Measurements from ENCODE around the gene KIDINS220. TPM values are rescaled to one million over a fixed set of nuclear protein-coding genes. Genes with fewer than 3 reads are reported as not detected.
A peak's percentile ranks its signal among the peaks of the same experiment; 100 is the strongest.

The KIDINS220 gene
- total and polyA plus RNA-seq, 5 donors from 2014 or later, result 9.9 to 52.2 (median 20.2) TPM

DNA sequence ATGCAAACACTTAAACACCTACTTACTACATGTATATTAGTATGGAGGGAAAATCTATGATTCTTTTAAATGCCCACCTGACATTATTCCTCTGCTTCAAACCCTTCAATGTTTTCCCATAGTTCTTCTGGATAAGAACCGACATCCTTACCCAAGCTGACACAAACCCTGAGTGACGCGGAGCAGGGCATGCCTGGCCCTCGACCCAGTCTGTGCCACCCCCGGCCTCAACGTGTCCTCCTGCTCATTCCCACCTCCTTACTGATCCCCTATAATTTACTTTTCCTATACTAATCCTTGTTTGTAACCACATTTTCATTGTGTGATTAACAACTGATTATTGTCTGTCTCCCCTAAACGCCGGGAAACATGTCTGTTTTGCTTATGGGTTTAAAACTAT is 17.5 kb downstream of the KIDINS220 start:
- H3K9me3 ChIP-seq (ENCODE audit: control insufficient read depth in 2 of 2, low read length in 2 of 2), result no peaks in the 10 kb centered on the region
- H3K4me3 Mint-ChIP-seq, result no peak overlapping the region
- no peak for DNase-seq
- H3K27me3 ChIP-seq (ENCODE audit: control insufficient read depth, insufficient read depth, low read length), result no peaks in the 10 kb centered on the region
- peaks cover 57% of the 10 kb centered on the region for H3K36me3 ChIP-seq (ENCODE audit: control insufficient read depth, insufficient read depth, low read length)
- no peaks in the 10 kb centered on the region for H3K27me3 Mint-ChIP-seq
- peaks cover 34% of the 10 kb centered on the region for H3K36me3 Mint-ChIP-seq
- peaks cover 4 to 9% (median 5%) of the 10 kb centered on the region in 4 donors for H3K4me1 Mint-ChIP-seq
- H3K27ac Mint-ChIP-seq, result no peak overlapping the region
- no peaks in the 10 kb centered on the region for H3K9me3 Mint-ChIP-seq
- ATAC-seq (ENCODE audit: low read depth in 2 of 2), result no peak
- H3K27ac ChIP-seq (ENCODE audit: insufficient read depth, low read length, poor library complexity, severe bottlenecking), result no peak overlapping the region
- no peak overlapping the region for H3K4me3 ChIP-seq (ENCODE audit: low read depth, low read length)
- H3K4me1 ChIP-seq (ENCODE audit: control insufficient read depth, insufficient read depth, low read length, poor library complexity, severe bottlenecking), result no peaks in the 10 kb centered on the region

DNA sequence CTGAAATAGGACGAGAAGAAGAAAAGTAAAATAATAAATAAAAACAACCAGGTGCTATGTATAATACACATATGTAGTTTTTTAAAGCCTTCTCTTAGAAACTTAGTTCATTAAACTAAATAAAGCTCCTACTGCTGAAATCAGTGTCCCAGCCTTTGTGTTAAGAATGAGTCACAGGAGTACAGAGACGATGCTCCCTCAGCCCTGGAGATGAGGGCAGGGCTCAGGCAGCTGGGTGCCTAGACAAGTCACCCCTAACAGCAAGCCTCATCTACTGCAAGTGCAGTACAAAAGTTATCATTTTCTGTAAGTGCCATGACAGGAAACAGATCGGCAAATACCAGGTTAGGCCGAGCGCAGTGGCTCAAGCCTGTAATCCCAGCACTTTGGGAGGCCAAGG is 18.2 kb downstream of the KIDINS220 start:
- H3K27ac Mint-ChIP-seq, result no peak overlapping the region
- H3K4me3 ChIP-seq (ENCODE audit: low read depth, low read length), result no peak overlapping the region
- H3K4me3 Mint-ChIP-seq, result no peak overlapping the region
- ATAC-seq (ENCODE audit: low read depth in 2 of 2), result no peak
- no peaks in the 10 kb centered on the region for H3K9me3 Mint-ChIP-seq
- peaks cover 37% of the 10 kb centered on the region for H3K36me3 Mint-ChIP-seq
- peaks cover 50% of the 10 kb centered on the region for H3K36me3 ChIP-seq (ENCODE audit: control insufficient read depth, insufficient read depth, low read length)
- no peak for DNase-seq
- H3K4me1 ChIP-seq (ENCODE audit: control insufficient read depth, insufficient read depth, low read length, poor library complexity, severe bottlenecking), result no peaks in the 10 kb centered on the region
- no peaks in the 10 kb centered on the region for H3K9me3 ChIP-seq (ENCODE audit: control insufficient read depth in 2 of 2, low read length in 2 of 2)
- no peaks in the 10 kb centered on the region for H3K27me3 Mint-ChIP-seq
- peaks cover 0 to 9% (median 3%) of the 10 kb centered on the region in 4 donors for H3K4me1 Mint-ChIP-seq
- no peaks in the 10 kb centered on the region for H3K27me3 ChIP-seq (ENCODE audit: control insufficient read depth, insufficient read depth, low read length)
- no peak overlapping the region for H3K27ac ChIP-seq (ENCODE audit: insufficient read depth, low read length, poor library complexity, severe bottlenecking)

DNA sequence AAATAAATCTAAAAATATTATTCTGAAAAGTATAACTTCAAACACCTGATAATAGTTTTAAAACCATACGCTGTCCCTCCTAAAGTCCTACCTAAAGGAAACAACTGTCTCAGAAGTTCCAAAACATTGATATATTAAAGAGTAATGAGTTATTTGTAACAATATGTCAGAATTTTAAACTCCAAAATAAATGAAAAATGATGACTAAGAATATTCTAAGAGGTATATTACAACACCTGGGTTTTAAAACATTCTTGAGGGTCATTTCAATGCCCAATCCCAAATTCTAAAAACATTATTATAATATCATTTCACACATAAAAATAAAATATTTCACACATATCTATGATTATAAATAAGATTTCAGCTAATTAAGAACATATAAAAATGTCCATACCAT is 20.2 kb downstream of the KIDINS220 start:
- Mint-ChIP-seq H3K4me3 (no peak overlapping the region), H3K4me1 (peaks cover 0 to 9% (median 3%) of the 10 kb centered on the region in 4 donors), H3K9me3 (no peaks in the 10 kb centered on the region), H3K36me3 (peaks cover 43% of the 10 kb centered on the region), H3K27me3 (no peaks in the 10 kb centered on the region), H3K27ac (no peak overlapping the region)
- H3K9me3 ChIP-seq (ENCODE audit: control insufficient read depth in 2 of 2, low read length in 2 of 2), result no peaks in the 10 kb centered on the region
- no peak overlapping the region for H3K4me3 ChIP-seq (ENCODE audit: low read depth, low read length)
- DNase-seq (no peak), ATAC-seq (ENCODE audit: low read depth in 2 of 2) (no peak)
- peaks cover 60% of the 10 kb centered on the region for H3K36me3 ChIP-seq (ENCODE audit: control insufficient read depth, insufficient read depth, low read length)
- H3K4me1 ChIP-seq (ENCODE audit: control insufficient read depth, insufficient read depth, low read length, poor library complexity, severe bottlenecking), result no peaks in the 10 kb centered on the region
- no peaks in the 10 kb centered on the region for H3K27me3 ChIP-seq (ENCODE audit: control insufficient read depth, insufficient read depth, low read length)
- H3K27ac ChIP-seq (ENCODE audit: insufficient read depth, low read length, poor library complexity, severe bottlenecking), result no peak overlapping the region

DNA sequence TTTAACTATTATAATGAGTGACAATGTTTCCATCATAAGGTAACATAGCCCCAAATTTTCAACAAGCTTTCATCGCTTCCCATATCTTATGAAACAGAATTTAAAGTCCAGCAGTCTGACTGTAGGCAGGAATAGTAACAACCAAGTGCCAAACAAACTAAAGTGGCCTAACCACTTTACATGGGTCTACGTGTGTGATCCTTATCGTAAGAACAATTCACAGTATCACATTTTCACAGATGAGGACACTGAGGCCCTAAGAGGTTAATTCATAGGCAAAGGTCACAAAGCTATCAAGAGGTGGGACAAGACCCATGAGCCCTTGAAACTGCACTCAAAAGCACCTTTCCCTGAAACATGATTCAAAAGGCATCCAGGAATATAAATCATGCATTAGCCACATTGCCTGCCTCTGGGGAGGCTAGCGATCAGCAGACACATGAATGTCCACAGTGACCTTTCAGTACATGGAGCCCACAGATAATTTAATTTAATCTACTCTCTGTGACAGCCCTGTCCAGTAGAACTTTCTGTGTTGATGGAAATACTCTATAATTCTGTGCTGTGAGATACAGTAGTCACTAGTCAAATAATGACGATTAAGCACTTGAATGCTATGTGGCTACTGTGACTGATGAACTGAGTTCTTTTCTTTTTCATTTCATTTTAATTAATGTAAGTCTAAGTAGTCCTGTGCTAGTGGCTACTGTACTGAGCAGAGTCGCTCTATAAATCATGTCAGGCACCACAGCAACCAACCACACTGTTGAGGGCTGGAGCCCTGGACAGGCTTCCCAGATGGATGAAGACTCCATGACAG is 30.3 kb downstream of the KIDINS220 start:
- Mint-ChIP-seq H3K4me1 (peaks cover 7 to 18% (median 15%) of the 10 kb centered on the region in 4 donors), H3K27ac (peak overlapping the region in 1 of 3 donors; percentile 13), H3K27me3 (no peaks in the 10 kb centered on the region), H3K9me3 (no peaks in the 10 kb centered on the region), H3K36me3 (peaks cover 74% of the 10 kb centered on the region), H3K4me3 (no peak overlapping the region)
- no peak overlapping the region for H3K27ac ChIP-seq (ENCODE audit: insufficient read depth, low read length, poor library complexity, severe bottlenecking)
- H3K4me1 ChIP-seq (ENCODE audit: control insufficient read depth, insufficient read depth, low read length, poor library complexity, severe bottlenecking), result no peaks in the 10 kb centered on the region
- H3K4me3 ChIP-seq (ENCODE audit: low read depth, low read length), result no peak overlapping the region
- ATAC-seq (ENCODE audit: low read depth in 2 of 2) (no peak), DNase-seq (no peak)
- H3K9me3 ChIP-seq (ENCODE audit: control insufficient read depth in 2 of 2, low read length in 2 of 2), result no peaks in the 10 kb centered on the region
- H3K36me3 ChIP-seq (ENCODE audit: control insufficient read depth, insufficient read depth, low read length), result peaks cover 79% of the 10 kb centered on the region
- H3K27me3 ChIP-seq (ENCODE audit: control insufficient read depth, insufficient read depth, low read length), result no peaks in the 10 kb centered on the region

DNA sequence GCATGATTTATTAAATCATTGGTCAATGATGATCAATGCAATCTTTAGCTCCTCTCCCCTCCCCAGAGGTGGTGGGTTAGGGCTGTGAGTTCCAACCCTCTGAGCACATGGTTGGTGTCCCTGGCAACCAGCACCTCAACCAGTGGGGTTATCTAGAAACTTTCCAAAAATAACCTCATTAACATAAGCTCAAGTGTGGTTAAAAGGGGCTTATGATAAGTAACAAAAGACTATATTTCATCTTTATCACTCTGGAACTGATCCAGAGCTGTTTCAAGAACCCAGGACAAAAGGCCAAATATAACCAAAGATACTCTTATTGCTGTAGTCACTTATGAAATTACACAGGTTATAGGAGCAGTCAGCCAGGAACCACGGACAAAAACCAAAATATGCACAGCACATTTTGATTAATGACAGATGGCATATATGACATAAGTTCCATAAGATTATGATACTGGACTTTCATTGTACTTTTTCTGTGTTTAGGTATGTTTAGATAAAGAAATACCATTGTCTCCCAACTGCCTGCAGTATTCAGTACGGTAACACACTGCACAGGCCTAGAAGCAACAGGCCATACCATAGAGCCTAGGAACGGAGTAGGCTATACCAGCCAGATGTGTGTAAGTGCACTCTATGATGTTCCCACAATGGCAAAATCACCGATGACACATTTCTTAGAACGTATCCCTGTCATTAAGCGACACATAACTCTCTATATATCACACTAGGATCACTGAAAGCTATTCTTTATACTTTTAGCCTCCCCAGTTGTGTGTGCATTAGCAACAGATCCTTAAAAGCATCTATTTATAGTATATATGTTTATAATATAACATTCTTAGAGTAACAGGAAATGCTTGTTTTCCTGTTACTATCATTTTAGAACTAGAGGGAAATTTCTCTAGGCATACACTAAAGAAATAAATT is 31.9 kb downstream of the KIDINS220 start:
- peaks cover 69% of the 10 kb centered on the region for H3K36me3 Mint-ChIP-seq
- H3K4me3 ChIP-seq (ENCODE audit: low read depth, low read length), result no peak overlapping the region
- no peak for ATAC-seq (ENCODE audit: low read depth in 2 of 2)
- no peaks in the 10 kb centered on the region for H3K9me3 ChIP-seq (ENCODE audit: control insufficient read depth in 2 of 2, low read length in 2 of 2)
- H3K27me3 ChIP-seq (ENCODE audit: control insufficient read depth, insufficient read depth, low read length), result no peaks in the 10 kb centered on the region
- H3K4me1 Mint-ChIP-seq, result peaks cover 7 to 22% (median 14%) of the 10 kb centered on the region in 4 donors
- no peak for DNase-seq
- H3K4me1 ChIP-seq (ENCODE audit: control insufficient read depth, insufficient read depth, low read length, poor library complexity, severe bottlenecking), result no peaks in the 10 kb centered on the region
- H3K9me3 Mint-ChIP-seq, result no peaks in the 10 kb centered on the region
- H3K27me3 Mint-ChIP-seq, result no peaks in the 10 kb centered on the region
- H3K27ac Mint-ChIP-seq, result peak overlapping the region in 1 of 3 donors; percentile 45
- no peak overlapping the region for H3K4me3 Mint-ChIP-seq
- H3K36me3 ChIP-seq (ENCODE audit: control insufficient read depth, insufficient read depth, low read length), result peaks cover 78% of the 10 kb centered on the region
- no peak overlapping the region for H3K27ac ChIP-seq (ENCODE audit: insufficient read depth, low read length, poor library complexity, severe bottlenecking)

DNA sequence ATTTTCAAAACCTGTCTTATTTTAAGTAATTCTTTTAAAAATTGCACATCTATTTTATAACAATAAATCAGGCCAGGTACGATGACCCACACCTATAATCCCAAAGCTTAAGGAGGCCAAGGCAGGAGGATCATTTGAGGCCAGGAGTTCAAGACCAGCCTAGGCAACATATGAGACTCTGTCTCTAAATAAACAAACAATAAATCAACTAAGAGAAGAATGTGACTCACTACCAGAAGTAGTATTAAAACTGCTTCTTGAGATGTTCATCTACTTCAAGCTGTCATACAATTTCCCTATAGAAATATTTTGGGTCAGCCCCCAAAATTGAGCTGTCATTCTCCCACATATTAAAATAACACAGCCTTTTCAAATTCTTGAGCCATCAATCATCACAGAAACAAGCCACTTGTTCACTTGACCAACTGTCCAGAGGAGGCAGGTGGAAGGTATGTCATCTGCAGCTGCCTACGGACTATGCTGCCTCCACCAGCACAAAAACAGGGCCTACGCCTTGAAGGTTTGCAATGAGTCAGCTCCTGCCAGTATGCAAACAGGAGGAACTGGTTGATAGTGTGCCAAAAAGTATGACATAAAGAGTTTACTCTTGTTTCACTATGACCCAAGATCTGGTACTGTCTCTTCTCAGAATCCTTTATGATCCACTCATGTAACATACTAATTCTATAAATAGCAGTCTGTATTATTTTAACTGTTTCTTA is 33.6 kb downstream of the KIDINS220 start:
- H3K9me3 Mint-ChIP-seq, result no peaks in the 10 kb centered on the region
- H3K4me3 ChIP-seq (ENCODE audit: low read depth, low read length), result no peak overlapping the region
- no peak overlapping the region for H3K27ac ChIP-seq (ENCODE audit: insufficient read depth, low read length, poor library complexity, severe bottlenecking)
- ATAC-seq (ENCODE audit: low read depth in 2 of 2) (peak; percentile 45 to 75), DNase-seq (peak in 1 of 3 donors; percentile 85)
- H3K9me3 ChIP-seq (ENCODE audit: control insufficient read depth in 2 of 2, low read length in 2 of 2), result no peaks in the 10 kb centered on the region
- H3K27me3 ChIP-seq (ENCODE audit: control insufficient read depth, insufficient read depth, low read length), result no peaks in the 10 kb centered on the region
- peaks cover 71% of the 10 kb centered on the region for H3K36me3 Mint-ChIP-seq
- H3K4me3 Mint-ChIP-seq, result no peak overlapping the region
- no peaks in the 10 kb centered on the region for H3K4me1 ChIP-seq (ENCODE audit: control insufficient read depth, insufficient read depth, low read length, poor library complexity, severe bottlenecking)
- peaks cover 82% of the 10 kb centered on the region for H3K36me3 ChIP-seq (ENCODE audit: control insufficient read depth, insufficient read depth, low read length)
- H3K4me1 Mint-ChIP-seq, result peaks cover 7 to 20% (median 14%) of the 10 kb centered on the region in 4 donors
- H3K27ac Mint-ChIP-seq, result peak overlapping the region in 1 of 3 donors; percentile 5
- H3K27me3 Mint-ChIP-seq, result no peaks in the 10 kb centered on the region

DNA sequence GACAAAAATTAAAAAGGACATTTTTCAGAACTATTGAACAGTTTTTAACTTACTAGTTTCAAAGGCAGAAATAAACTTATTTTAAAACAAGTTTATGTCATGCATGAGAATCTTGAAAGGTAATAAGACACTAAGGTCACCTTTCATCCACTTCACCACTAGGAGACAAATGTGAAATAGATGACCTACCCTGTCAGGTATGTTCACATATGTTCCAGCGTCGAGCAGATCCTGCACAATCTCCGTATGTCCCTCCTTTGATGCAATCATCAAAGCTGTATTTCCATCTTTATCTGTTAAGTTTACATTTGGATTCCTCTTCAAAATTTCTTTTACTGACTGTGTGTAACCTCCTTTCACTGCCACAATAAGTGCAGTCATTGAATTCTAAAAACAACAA is 34.7 kb downstream of the KIDINS220 start:
- H3K9me3 Mint-ChIP-seq, result no peaks in the 10 kb centered on the region
- H3K4me1 Mint-ChIP-seq, result peaks cover 0 to 20% (median 14%) of the 10 kb centered on the region in 4 donors
- no peak overlapping the region for H3K4me3 Mint-ChIP-seq
- H3K27me3 ChIP-seq (ENCODE audit: control insufficient read depth, insufficient read depth, low read length), result no peaks in the 10 kb centered on the region
- no peaks in the 10 kb centered on the region for H3K9me3 ChIP-seq (ENCODE audit: control insufficient read depth in 2 of 2, low read length in 2 of 2)
- H3K36me3 ChIP-seq (ENCODE audit: control insufficient read depth, insufficient read depth, low read length), result peaks cover 84% of the 10 kb centered on the region
- H3K27ac ChIP-seq (ENCODE audit: insufficient read depth, low read length, poor library complexity, severe bottlenecking), result no peak overlapping the region
- no peak overlapping the region for H3K4me3 ChIP-seq (ENCODE audit: low read depth, low read length)
- DNase-seq (no peak), ATAC-seq (ENCODE audit: low read depth in 2 of 2) (no peak)
- no peaks in the 10 kb centered on the region for H3K4me1 ChIP-seq (ENCODE audit: control insufficient read depth, insufficient read depth, low read length, poor library complexity, severe bottlenecking)
- peaks cover 68% of the 10 kb centered on the region for H3K36me3 Mint-ChIP-seq
- no peak overlapping the region for H3K27ac Mint-ChIP-seq
- H3K27me3 Mint-ChIP-seq, result no peaks in the 10 kb centered on the region

Data from CD4-positive, CD25-positive, alpha-beta regulatory T cell (primary cell).